Measurements from ENCODE around the gene MAMDC4. TPM values are rescaled to one million over a fixed set of nuclear protein-coding genes. Genes with fewer than 3 reads are reported as not detected.

Gene MAMDC4
- total RNA-seq, 1 donor from 2014 or later = 11.0 TPM

GRCh38 chr9:136845465-136846260 is 6.5 kb upstream of the MAMDC4 start:
- DNase-seq (ENCODE audit: low spot score) = no peak
- intact Hi-C loops (cut with DNase I) = loop anchor here (2.0 to 5.0 kb wide), 2 partner anchors 41 to 53 kb away; partner anchors contain the start of genes TMEM141 and TRAF2

- no peak for DNase-seq (ENCODE audit: low spot score)
- intact Hi-C loops (cut with DNase I) = loop anchor here (2.0 to 5.0 kb wide), 2 partner anchors 40 to 54 kb away; partner anchors contain the start of genes TMEM141 and TRAF2
These were observed 5.6 kb upstream of the MAMDC4 start for GRCh38 chr9:136846376-136847087.

GRCh38 chr9:136847088-136847825 is 4.9 kb upstream of the MAMDC4 start:
- intact Hi-C loops (cut with DNase I) = loop anchor here (2.0 to 5.0 kb wide), 2 partner anchors 40 to 55 kb away; partner anchors contain the start of genes TMEM141 and TRAF2

GRCh38 chr9:136847826-136848392 is 4.2 kb upstream of the MAMDC4 start:
- DNase-seq (ENCODE audit: low spot score) = peak; percentile 91
- intact Hi-C loops (cut with DNase I) = loop anchor here (2.0 to 5.0 kb wide), 3 partner anchors 39 to 93 kb away; partner anchors contain the start of genes TMEM141 and TRAF2

More at GRCh38 chr9:136847088-136847825, 4.9 kb upstream of the MAMDC4 start:
- DNase-seq (ENCODE audit: low spot score) = no peak

- intact Hi-C loops (cut with DNase I) = loop anchor here (1.0 to 5.0 kb wide), 3 partner anchors 56 to 92 kb away; partner anchors contain the start of gene TMEM141
- no peak for DNase-seq (ENCODE audit: low spot score)
These were observed 3.6 kb upstream of the MAMDC4 start for GRCh38 chr9:136848393-136849037.

GRCh38 chr9:136849038-136849959 is 2.8 kb upstream of the MAMDC4 start, which contains the start of gene PHPT1:
PHPT1 (plus strand) TSS chr9:136849409; CDS start chr9:136849431, 22 bp downstream.
- intact Hi-C loops (cut with DNase I) = loop anchor here (1.0 to 5.0 kb wide), 3 partner anchors 57 to 92 kb away; partner anchors contain the start of gene TMEM141
- peak; percentile 99 for DNase-seq (ENCODE audit: low spot score)

GRCh38 chr9:136849960-136850865 is 1.9 kb upstream of the MAMDC4 start:
- intact Hi-C loops (cut with DNase I) = loop anchor here (1.0 to 5.0 kb wide), 3 partner anchors 58 to 91 kb away; partner anchors contain the start of gene TMEM141
- no peak for DNase-seq (ENCODE audit: low spot score)

- intact Hi-C loops (cut with DNase I) = no loop called here
- DNase-seq (ENCODE audit: low spot score) = no peak
These were observed 1.0 kb upstream of the MAMDC4 start for GRCh38 chr9:136850866-136851775.

GRCh38 chr9:136852664-136853595 is 784 bp downstream of the MAMDC4 start:
- intact Hi-C loops (cut with DNase I) = no loop called here
- no peak for DNase-seq (ENCODE audit: low spot score)

- no peak for DNase-seq (ENCODE audit: low spot score)
- intact Hi-C loops (cut with DNase I) = no loop called here
These were observed 1.5 kb downstream of the MAMDC4 start for GRCh38 chr9:136853596-136854112.

- DNase-seq (ENCODE audit: low spot score) = no peak
These were observed 2.1 kb downstream of the MAMDC4 start for GRCh38 chr9:136854113-136854841.

GRCh38 chr9:136854842-136855460 is 2.8 kb downstream of the MAMDC4 start:
- intact Hi-C loops (cut with DNase I) = no loop called here
- DNase-seq (ENCODE audit: low spot score) = no peak

More at GRCh38 chr9:136854113-136854841, 2.1 kb downstream of the MAMDC4 start:
- intact Hi-C loops (cut with DNase I) = no loop called here

- no peak for DNase-seq (ENCODE audit: low spot score)
- intact Hi-C loops (cut with DNase I) = no loop called here
These were observed 3.4 kb downstream of the MAMDC4 start for GRCh38 chr9:136855461-136856078.
